GM12878 (cell line): ENCODE measurements around the gene SPTBN1. TPM values are rescaled to one million over a fixed set of nuclear protein-coding genes. Genes with fewer than 3 reads are reported as not detected.

Experiments used
- BACH1 ChIP-seq: fragments of 450-650 bp; IDR thresholded peaks from 2 replicates; pipeline ENCODE4 v1.6.1; 2017; ENCODE audit warnings: mild to moderate bottlenecking, borderline replicate concordance
- BCL11A ChIP-seq: IDR thresholded peaks from 2 replicates; pipeline ENCODE4 v1.6.1; 2011; ENCODE audit warnings: low read depth, low read length
- IRF3 ChIP-seq: fragments of 450-650 bp; IDR thresholded peaks from 2 replicates; pipeline ENCODE4 v1.6.1; 2014; ENCODE audit warnings: mild to moderate bottlenecking
- IRF4 ChIP-seq: IDR thresholded peaks from 2 replicates; pipeline ENCODE4 v1.6.1; 2011; ENCODE audit warnings: low read depth, low read length
- JUNB ChIP-seq: IDR thresholded peaks from 2 replicates; pipeline ENCODE4 v1.6.1; 2016; ENCODE audit warnings: antibody characterized with exemption, mild to moderate bottlenecking
- MTA3 ChIP-seq: IDR thresholded peaks from 2 replicates; pipeline ENCODE4 v1.6.1; 2012; ENCODE audit warnings: low read length, inconsistent platforms, borderline replicate concordance
- NFXL1 ChIP-seq: fragments of 450-650 bp; IDR thresholded peaks from 2 replicates; pipeline ENCODE4 v1.6.1; 2017; ENCODE audit warnings: antibody characterized with exemption, mild to moderate bottlenecking, borderline replicate concordance
- PAX5 ChIP-seq: IDR thresholded peaks from 2 replicates; pipeline ENCODE4 v1.6.1; 2011; ENCODE audit warnings: low read depth, low read length, borderline replicate concordance
- RBBP5 ChIP-seq: fragments of 200-600 bp; sonication (generic); conservative IDR thresholded peaks from 2 replicates; pipeline ENCODE4 v1.6.1; 2016
- RCOR1 ChIP-seq: conservative IDR thresholded peaks from 2 replicates; pipeline ENCODE4 v1.6.1; 2012; ENCODE audit warnings: low read depth, low read length, improper control_type of control experiment
- SIN3A ChIP-seq: IDR thresholded peaks from 2 replicates; pipeline ENCODE4 v1.6.1; 2012; ENCODE audit warnings: low read depth, low read length, improper control_type of control experiment
- SPI1 ChIP-seq: IDR thresholded peaks from 2 replicates; pipeline ENCODE4 v1.6.1; 2011; ENCODE audit warnings: low read depth, mild to moderate bottlenecking, low read length, moderate library complexity, borderline replicate concordance; ENCODE audit not compliant: insufficient read depth
- ZBED1 ChIP-seq: IDR thresholded peaks from 2 replicates; pipeline ENCODE4 v1.6.1; 2016; ENCODE audit warnings: borderline replicate concordance
- ZNF622 ChIP-seq: fragments of 450-650 bp; IDR thresholded peaks from 2 replicates; pipeline ENCODE4 v1.6.1; 2017; ENCODE audit warnings: mild to moderate bottlenecking, inconsistent platforms
- ZNF687 ChIP-seq: fragments of 450-650 bp; IDR thresholded peaks from 2 replicates; pipeline ENCODE4 v1.6.1; 2017; ENCODE audit warnings: mild to moderate bottlenecking, moderate library complexity
- polyA plus RNA-seq, 11 experiments: library from polyadenylated mRNA; depleted of rRNA in 4 of 11; unstranded in 6 of 11; stranded (reverse) in 5 of 11; fragments of >200 nt; fragmentation: Nextera tagmentation in 4 of 11; fragmentation: Illumina TruSeq in 1 of 11; extraction: Ambion mirVana in 4 of 11; extraction: Trizol in 1 of 11; gene quantifications; 1 replicate in 1 of 11; 2 replicates in 10 of 11; pipeline versions ENCODE4 v1.2.1 to v1.2.3, GENCODE V29; 2011 to 2016; ENCODE audit warnings: inconsistent platforms in 2 of 11, missing spikeins in 2 of 11, low read depth in 1 of 11
- total RNA-seq, 4 experiments: library from RNA; depleted of rRNA in 3 of 4; stranded (reverse); fragments of >200 nt in 3 of 4; fragmentation: Illumina TruSeq in 1 of 4; extraction: Trizol in 1 of 4; gene quantifications; 2 replicates each; pipeline versions ENCODE4 v1.2.1 to v1.2.3, GENCODE V29; 2013 to 2021

Gene SPTBN1
- total and polyA plus RNA-seq, 10 of the 15 experiments (the other 5 are each of a cell fraction or from before 2014, with no cell fraction given), result 20.6 to 154 (median 76.7) TPM

GRCh38 chr2:54638103-54638502, 182.0 kb downstream of the SPTBN1 start (continued):
- TF ChIP-seq IRF3, result no peak
- TF ChIP-seq PAX5, result no peak
- peak; percentile 50; the same call in 1 of the 2 replicates for TF ChIP-seq ZNF687
- TF ChIP-seq NFXL1, result no peak
- TF ChIP-seq RCOR1, result 0 out of 2 replicates have a peak, but pooled peaks have one; percentile 51
- TF ChIP-seq ZBED1, result 0 out of 2 replicates have a peak, but pooled peaks have one; percentile 38
- TF ChIP-seq SPI1, result peak; percentile 95
- no peak for TF ChIP-seq RBBP5
- 0 out of 2 replicates have a peak, but pooled peaks have one; percentile 35 for TF ChIP-seq BCL11A
- no peak for TF ChIP-seq ZNF622
- TF ChIP-seq IRF4, result peak; percentile 76
- TF ChIP-seq SIN3A, result no peak
- TF ChIP-seq MTA3, result 0 out of 2 replicates have a peak, but pooled peaks have one; percentile 48
- peak; percentile 27; the same call in 1 of the 2 replicates for TF ChIP-seq JUNB
- no peak for TF ChIP-seq BACH1
